Measurements from ENCODE around the gene DNAAF1. TPM values are rescaled to one million over a fixed set of nuclear protein-coding genes. Genes with fewer than 3 reads are reported as not detected.

DNAAF1 gene
- total RNA-seq, 2 donors from 2014 or later, result 0.32 to 8.2 TPM

DNA sequence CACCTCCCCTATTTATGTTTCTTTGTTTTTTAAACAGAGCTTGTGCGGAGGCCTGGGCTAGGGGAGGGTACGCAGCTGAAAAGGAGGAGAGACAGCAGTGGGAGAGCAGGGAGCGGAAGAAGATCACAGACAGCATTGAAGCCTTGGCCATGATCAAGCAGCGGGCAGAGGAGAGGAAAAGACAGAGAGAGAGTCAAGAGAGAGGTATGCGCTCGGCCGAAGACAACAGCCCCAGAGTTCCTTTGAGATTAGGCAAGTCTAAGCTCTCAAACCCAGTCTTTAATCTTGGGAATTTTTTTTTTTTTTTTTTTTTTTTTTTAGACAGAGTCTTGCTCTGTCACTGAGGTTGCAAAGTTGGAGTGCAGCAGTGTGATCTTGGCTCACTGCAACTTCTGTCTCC is 20.6 kb downstream of the DNAAF1 start:
- 92% methylated on average over 7 of the region's 7 CpGs for WGBS
- Histone ChIP-seq H3K27ac (no peak overlapping the region), H3K4me1 (replicated peaks) (no peaks in the 10 kb centered on the region), H3K27me3 (replicated peaks; ENCODE audit: insufficient read depth) (peaks cover 3% of the 10 kb centered on the region), H3K36me3 (no peaks in the 10 kb centered on the region), H3K9me3 (no peaks in the 10 kb centered on the region), H3K4me3 (no peak overlapping the region)
- intact Hi-C loops (cut with DNase I), result no loop called here
- TF ChIP-seq CTCF (IDR thresholded peaks at IDR 0.05), result no peak
- no peak for TF ChIP-seq POLR2AphosphoS5 (IDR thresholded peaks at IDR 0.05)
- no peak for TF ChIP-seq POLR2A (IDR thresholded peaks at IDR 0.05)
- DNase-seq (ENCODE audit: low spot score), result no peak

- intact Hi-C loops (cut with DNase I), result no loop called here
- WGBS, result 84% methylated on average over 13 of the region's 13 CpGs
Measured at GRCh38 chr16:84166796-84167695, 21.9 kb downstream of the DNAAF1 start.

DNA sequence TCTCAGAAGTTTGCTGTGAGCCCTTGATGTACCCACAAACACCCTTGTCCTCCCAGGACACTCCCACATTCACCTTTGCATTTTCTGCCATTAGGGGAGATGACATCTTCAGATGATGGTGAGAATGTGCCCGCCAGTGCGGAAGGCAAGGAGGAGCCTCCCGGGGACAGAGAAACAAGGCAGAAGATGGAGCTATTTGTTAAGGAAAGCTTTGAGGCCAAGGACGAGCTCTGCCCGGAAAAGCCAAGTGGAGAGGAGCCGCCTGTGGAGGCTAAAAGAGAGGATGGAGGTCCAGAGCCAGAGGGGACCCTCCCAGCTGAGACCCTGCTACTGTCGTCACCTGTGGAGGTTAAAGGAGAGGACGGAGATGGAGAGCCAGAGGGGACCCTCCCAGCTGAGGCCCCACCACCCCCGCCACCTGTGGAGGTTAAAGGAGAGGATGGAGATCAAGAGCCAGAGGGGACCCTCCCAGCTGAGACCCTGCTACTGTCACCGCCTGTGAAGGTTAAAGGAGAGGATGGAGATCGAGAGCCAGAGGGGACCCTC is 24.7 kb downstream of the DNAAF1 start:
- Histone ChIP-seq H3K4me1 (replicated peaks) (no peaks in the 10 kb centered on the region), H3K27me3 (replicated peaks; ENCODE audit: insufficient read depth) (no peaks in the 10 kb centered on the region), H3K9me3 (no peaks in the 10 kb centered on the region), H3K36me3 (no peaks in the 10 kb centered on the region), H3K4me3 (no peak overlapping the region), H3K27ac (no peak overlapping the region)
- 72% methylated on average over 11 of the region's 11 CpGs for WGBS
- no peak for DNase-seq (ENCODE audit: low spot score)
- intact Hi-C loops (cut with DNase I), result loop anchor here (10.0 kb wide), 1 partner anchor 205 kb away; the partner anchor contains the start of gene NECAB2
- no peak for TF ChIP-seq POLR2AphosphoS5 (IDR thresholded peaks at IDR 0.05)
- no peak for TF ChIP-seq CTCF (IDR thresholded peaks at IDR 0.05)

More at GRCh38 chr16:84166796-84167695, 21.9 kb downstream of the DNAAF1 start:
- Histone ChIP-seq H3K36me3 (no peaks in the 10 kb centered on the region), H3K4me3 (no peak overlapping the region), H3K27me3 (replicated peaks; ENCODE audit: insufficient read depth) (no peaks in the 10 kb centered on the region), H3K9me3 (no peaks in the 10 kb centered on the region), H3K4me1 (replicated peaks) (no peaks in the 10 kb centered on the region), H3K27ac (no peak overlapping the region)
- no peak for DNase-seq (ENCODE audit: low spot score)
- TF ChIP-seq POLR2AphosphoS5 (IDR thresholded peaks at IDR 0.05) (no peak), POLR2A (IDR thresholded peaks at IDR 0.05) (no peak), CTCF (IDR thresholded peaks at IDR 0.05) (no peak)

DNA sequence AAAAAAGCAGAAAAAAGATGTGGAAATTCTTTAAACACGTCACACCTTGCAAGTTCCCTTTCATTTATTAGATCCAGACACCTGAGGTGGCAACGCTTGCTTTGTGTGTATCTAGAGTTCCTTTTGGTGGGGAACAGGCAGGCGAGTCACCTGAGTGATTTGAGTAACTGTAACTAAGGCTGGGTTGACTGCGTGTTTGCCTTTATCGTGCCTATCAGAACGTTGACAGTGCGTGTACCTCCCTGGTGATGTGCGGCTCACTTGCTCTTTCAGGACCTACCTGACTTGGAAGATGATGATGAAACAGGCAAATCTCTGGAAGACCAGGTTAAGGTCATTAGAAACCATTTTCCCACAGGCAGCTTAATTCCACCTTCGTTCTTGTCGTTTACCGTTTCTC is 29.3 kb downstream of the DNAAF1 start:
- no peak for TF ChIP-seq CTCF (IDR thresholded peaks at IDR 0.05)
- no peak for TF ChIP-seq POLR2A (IDR thresholded peaks at IDR 0.05)
- H3K9me3 ChIP-seq, result no peaks in the 10 kb centered on the region
- no peak overlapping the region for H3K27ac ChIP-seq
- no peaks in the 10 kb centered on the region for H3K27me3 ChIP-seq (replicated peaks; ENCODE audit: insufficient read depth)
- intact Hi-C loops (cut with DNase I), result loop anchor here (10.0 kb wide), 1 partner anchor 210 kb away; the partner anchor contains the start of gene NECAB2
- H3K4me3 ChIP-seq, result no peak overlapping the region
- WGBS, result 84% methylated on average over 11 of the region's 11 CpGs
- peaks cover 6% of the 10 kb centered on the region for H3K4me1 ChIP-seq (replicated peaks)
- H3K36me3 ChIP-seq, result peaks cover 0 to 7% of the 10 kb centered on the region in 2 donors
- no peak for DNase-seq (ENCODE audit: low spot score)
